HG02973 (cell line): ENCODE measurements around the gene CRABP1.

Source experiments
- ATAC-seq: cut with Tn5 transposase; IDR thresholded peaks from one replicate; pipeline ENCODE4 v1.9.1; 2021; ENCODE audit warnings: moderate library complexity; ENCODE audit not compliant: unreplicated experiment

CRABP1 gene

DNA sequence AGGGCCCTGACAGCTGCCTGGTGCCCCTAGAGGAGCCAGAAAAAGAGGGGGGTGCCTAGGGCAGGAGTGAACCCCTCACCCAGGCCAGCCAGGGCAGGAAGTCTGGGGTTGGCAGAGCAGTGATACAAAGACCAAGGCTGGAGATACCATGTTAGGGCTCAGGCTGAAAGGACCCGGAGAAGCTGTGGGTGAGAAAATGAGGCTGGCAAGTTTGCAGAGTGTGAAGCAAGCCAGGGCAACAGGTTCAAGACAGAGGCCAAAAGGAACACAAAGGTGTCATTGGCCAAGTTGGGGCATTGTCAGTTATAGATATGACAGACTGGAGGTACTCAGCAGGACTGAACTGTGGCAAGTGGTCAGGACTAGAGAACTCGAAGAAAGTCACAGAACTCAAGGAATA is 57.2 kb downstream of the CRABP1 start:
- ATAC-seq = no peak
